OCI-LY7 (cell line): ENCODE results near the gene SLC37A1. TPM values are rescaled to one million over a fixed set of nuclear protein-coding genes. Genes with fewer than 3 reads are reported as not detected.

Experiments used
- BruUV-seq: library from RNA; stranded (reverse); fragments of 400-500 nt; replicated peaks from 2 replicates; lab custom pipeline; 2021; lab: Mats Ljungman, UMichigan
- CTCF ChIA-PET: fragments of 300-600 bp; sonication (Branson Sonifier 250); formaldehyde crosslinking; loops from one replicate; lab custom pipeline; 2022; ENCODE audit warnings: antibody characterized with exemption; ENCODE audit not compliant: unreplicated experiment; lab: Charles Lee
- POLR2A ChIA-PET: fragments of 300-600 bp; sonication (Branson Sonifier 250); formaldehyde crosslinking; loops from one replicate; lab custom pipeline; 2022; ENCODE audit warnings: antibody characterized with exemption; lab: Charles Lee
- DNase-seq: peaks from one replicate; pipeline ENCODE4 v3.0.0-alpha.2; 2015; ENCODE audit warnings: low spot score
- H2AFZ ChIP-seq: fragments of 200-600 bp; sonication (generic), shearing (Covaris generic); 2 replicates; pipeline ENCODE4 v1.6.1; 2014; ENCODE audit warnings: mild to moderate bottlenecking, antibody characterized with exemption, low read length, moderate library complexity
- H3K27ac ChIP-seq: fragments of 200-600 bp; sonication (generic); 2 replicates; pipeline ENCODE4 v1.5.1; 2014; ENCODE audit warnings: mixed run types, low read depth, mild to moderate bottlenecking, moderate library complexity, low read length, inconsistent platforms; ENCODE audit not compliant: poor library complexity, severe bottlenecking
- H3K36me3 ChIP-seq: fragments of 200-600 bp; sonication (generic); 2 replicates; pipeline ENCODE4 v1.6.1; 2014; ENCODE audit warnings: mild to moderate bottlenecking, antibody characterized with exemption, low read length, moderate library complexity, mixed read lengths; ENCODE audit not compliant: insufficient read depth
- H3K4me1 ChIP-seq: fragments of 200-600 bp; sonication (generic); 2 replicates; pipeline ENCODE4 v1.5.1; 2014; ENCODE audit warnings: mild to moderate bottlenecking, low read length; ENCODE audit not compliant: insufficient read depth, poor library complexity, severe bottlenecking
- H3K4me2 ChIP-seq: fragments of 200-600 bp; sonication (generic); 2 replicates; pipeline ENCODE4 v1.6.1; 2014; ENCODE audit warnings: mild to moderate bottlenecking, low read length
- H3K4me3 ChIP-seq: fragments of 200-600 bp; sonication (generic); 2 replicates; pipeline ENCODE4 v1.5.1; 2014; ENCODE audit warnings: mild to moderate bottlenecking, low read depth, low read length; ENCODE audit not compliant: poor library complexity, severe bottlenecking
- H3K79me2 ChIP-seq: fragments of 200-600 bp; sonication (generic); 2 replicates; pipeline ENCODE4 v1.6.1; 2016; ENCODE audit warnings: low read depth, mild to moderate bottlenecking, low read length, moderate library complexity, mixed read lengths; ENCODE audit not compliant: insufficient read depth
- H3K9me2 ChIP-seq: fragments of 200-600 bp; sonication (generic); 2 replicates; pipeline ENCODE4 v1.6.1; 2016; ENCODE audit warnings: mild to moderate bottlenecking, low read length, mixed read lengths; ENCODE audit not compliant: insufficient read depth
- H3K9me3 ChIP-seq: fragments of 200-600 bp; sonication (generic); 2 replicates; pipeline ENCODE4 v1.6.1; 2014; ENCODE audit warnings: mild to moderate bottlenecking, mixed run types, low read length, mixed read lengths
- H4K20me1 ChIP-seq: fragments of 200-600 bp; sonication (generic); 2 replicates; pipeline ENCODE4 v1.6.1; 2014; ENCODE audit warnings: mild to moderate bottlenecking, antibody characterized with exemption, low read length, moderate library complexity, mixed read lengths; ENCODE audit not compliant: insufficient read depth
- EZH2phosphoT487 ChIP-seq: fragments of 200-600 bp; sonication (generic); IDR thresholded peaks from 2 replicates; pipeline ENCODE4 v1.6.1; 2018; ENCODE audit warnings: low read depth, borderline replicate concordance, mild to moderate bottlenecking, mixed run types, antibody characterized with exemption, low read length, moderate library complexity, mixed read lengths
- intact Hi-C: fragments of 100-400 bp; cut with micrococcal nuclease; formaldehyde crosslinking; loops from one replicate; pipeline ENCODE4 v1.10.0; 2022; ENCODE audit not compliant: unreplicated experiment
- total RNA-seq, 2 experiments: library from RNA; depleted of rRNA in 1 of 2; stranded (reverse); fragments of >200 nt in 1 of 2; shearing (Covaris generic) in 1 of 2; gene quantifications; 2 replicates each; pipeline ENCODE4 v1.2.3, GENCODE V29; 2014 to 2022
- TF ChIP-seq, protein P1 (sequence below): fragments of 200-600 bp; sonication (generic); conservative IDR thresholded peaks from 2 replicates; pipeline ENCODE4 v1.5.1; 2014; ENCODE audit warnings: mild to moderate bottlenecking, antibody characterized with exemption, low read length, moderate library complexity, mixed read lengths

SLC37A1 gene
- total RNA-seq, 2 experiments from 2014 or later = 22.5 to 27.6 TPM

DNA sequence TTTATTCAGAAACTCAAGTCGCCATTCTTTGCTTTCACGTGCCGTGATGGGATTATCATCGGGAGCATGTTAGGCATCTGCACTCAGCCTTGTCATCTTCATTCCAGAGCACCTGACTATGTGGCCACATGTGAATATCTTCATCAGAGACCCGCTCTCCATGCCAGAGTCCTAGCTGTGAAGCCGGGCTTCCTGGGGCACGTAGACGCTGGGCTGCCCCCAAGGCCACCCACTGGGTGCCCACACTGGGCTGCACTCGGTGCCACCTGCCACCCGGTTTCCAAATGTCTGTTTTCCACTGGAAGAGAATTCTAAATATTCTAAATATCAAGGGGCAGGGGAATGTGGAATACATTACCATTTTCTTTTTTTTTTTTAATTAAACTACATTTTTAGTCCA is 43.8 kb downstream of the SLC37A1 start:
- Histone ChIP-seq H3K4me2 (peak overlapping the region; percentile 63), H3K9me2 (no peaks in the 10 kb centered on the region), H3K27ac (peak overlapping the region; percentile 64), H2AFZ (no peak overlapping the region), H3K4me3 (peak overlapping the region; percentile 14), H3K4me1 (peaks cover 79% of the 10 kb centered on the region), H4K20me1 (no peaks in the 10 kb centered on the region), H3K36me3 (peaks cover 16% of the 10 kb centered on the region; the same call in 1 of the 2 replicates), H3K9me3 (no peaks in the 10 kb centered on the region), H3K79me2 (peaks cover 14% of the 10 kb centered on the region; the same call in 1 of the 2 replicates)
- no TSS peak for BruUV-seq
- intact Hi-C loops = no loop called here
- ChIA-PET POLR2A (interaction anchor here (1.8 kb wide), 1 partner anchor 21 kb away, joined by 4 read pairs; no protein-coding TSS in a partner anchor), CTCF (interaction anchor here (0.7 kb wide), 1 partner anchor 21 kb away, joined by 3 read pairs; no protein-coding TSS in a partner anchor)
- no peak for TF ChIP-seq EZH2phosphoT487
- TF ChIP-seq, protein P1, sequence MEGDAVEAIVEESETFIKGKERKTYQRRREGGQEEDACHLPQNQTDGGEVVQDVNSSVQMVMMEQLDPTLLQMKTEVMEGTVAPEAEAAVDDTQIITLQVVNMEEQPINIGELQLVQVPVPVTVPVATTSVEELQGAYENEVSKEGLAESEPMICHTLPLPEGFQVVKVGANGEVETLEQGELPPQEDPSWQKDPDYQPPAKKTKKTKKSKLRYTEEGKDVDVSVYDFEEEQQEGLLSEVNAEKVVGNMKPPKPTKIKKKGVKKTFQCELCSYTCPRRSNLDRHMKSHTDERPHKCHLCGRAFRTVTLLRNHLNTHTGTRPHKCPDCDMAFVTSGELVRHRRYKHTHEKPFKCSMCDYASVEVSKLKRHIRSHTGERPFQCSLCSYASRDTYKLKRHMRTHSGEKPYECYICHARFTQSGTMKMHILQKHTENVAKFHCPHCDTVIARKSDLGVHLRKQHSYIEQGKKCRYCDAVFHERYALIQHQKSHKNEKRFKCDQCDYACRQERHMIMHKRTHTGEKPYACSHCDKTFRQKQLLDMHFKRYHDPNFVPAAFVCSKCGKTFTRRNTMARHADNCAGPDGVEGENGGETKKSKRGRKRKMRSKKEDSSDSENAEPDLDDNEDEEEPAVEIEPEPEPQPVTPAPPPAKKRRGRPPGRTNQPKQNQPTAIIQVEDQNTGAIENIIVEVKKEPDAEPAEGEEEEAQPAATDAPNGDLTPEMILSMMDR = no peak
- DNase-seq = no peak

DNA sequence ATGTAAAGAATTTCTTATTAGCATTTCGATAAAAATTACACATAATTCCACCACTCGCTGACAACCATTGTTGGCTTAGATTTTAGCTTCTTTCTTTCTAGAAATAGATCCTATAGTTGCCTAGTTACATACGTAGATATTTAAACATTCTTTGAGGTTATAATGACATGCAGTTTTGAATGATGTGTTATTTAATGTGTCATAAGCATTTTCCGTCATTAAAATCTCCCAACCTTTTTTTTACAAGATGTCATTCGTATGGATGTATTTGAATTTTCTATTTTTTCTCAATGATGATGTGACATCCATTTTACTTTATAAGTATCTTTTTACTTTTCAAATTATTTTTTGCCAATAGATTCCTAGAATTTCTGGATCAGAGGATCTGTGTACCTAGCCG is 44.7 kb downstream of the SLC37A1 start:
- intact Hi-C loops = no loop called here

DNA sequence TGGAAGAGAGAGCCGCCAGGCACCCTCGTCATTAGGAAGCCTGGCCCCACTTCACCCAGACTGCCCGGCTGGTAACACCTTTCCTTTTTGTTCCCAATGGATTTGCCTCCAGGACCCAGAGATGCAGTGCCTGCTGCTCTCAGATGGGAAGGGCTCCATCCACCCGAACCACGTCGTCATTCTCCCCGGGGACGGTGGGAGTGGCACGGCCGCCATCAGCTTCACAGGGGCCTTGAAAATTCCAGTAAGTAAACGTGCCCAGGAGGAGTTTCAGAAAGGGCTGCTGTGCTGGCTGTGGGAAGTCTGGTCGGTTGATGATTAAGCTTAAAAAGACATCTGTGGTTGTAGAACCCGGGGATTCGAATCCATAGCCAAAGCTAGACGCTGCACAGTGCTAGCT is 45.2 kb downstream of the SLC37A1 start:
- Histone ChIP-seq H3K9me2 (no peaks in the 10 kb centered on the region), H3K4me2 (no peak overlapping the region), H3K36me3 (peaks cover 28% of the 10 kb centered on the region; the same call in 1 of the 2 replicates), H3K27ac (no peak overlapping the region), H3K4me3 (no peak overlapping the region), H3K79me2 (peaks cover 14% of the 10 kb centered on the region; the same call in 1 of the 2 replicates), H2AFZ (no peak overlapping the region), H3K9me3 (no peaks in the 10 kb centered on the region), H3K4me1 (peaks cover 84% of the 10 kb centered on the region), H4K20me1 (no peaks in the 10 kb centered on the region)
- TF ChIP-seq EZH2phosphoT487 = no peak
- TF ChIP-seq, protein P1 = no peak
- ChIA-PET CTCF (no interaction called here), POLR2A (interaction anchor here (0.8 to 1.0 kb wide), 2 partner anchors 22 to 25 kb away, joined by 3 read pairs; no protein-coding TSS in a partner anchor)
- no TSS peak for BruUV-seq
- intact Hi-C loops = no loop called here
- no peak for DNase-seq

More for the DNA sequence above, 44.7 kb downstream of the SLC37A1 start:
- Histone ChIP-seq H2AFZ (no peak overlapping the region), H3K4me1 (peaks cover 84% of the 10 kb centered on the region), H3K4me2 (no peak overlapping the region), H3K9me3 (no peaks in the 10 kb centered on the region), H3K27ac (no peak overlapping the region), H4K20me1 (no peaks in the 10 kb centered on the region), H3K79me2 (peaks cover 14% of the 10 kb centered on the region; the same call in 1 of the 2 replicates), H3K9me2 (no peaks in the 10 kb centered on the region), H3K4me3 (no peak overlapping the region), H3K36me3 (peaks cover 23% of the 10 kb centered on the region; the same call in 1 of the 2 replicates)
- BruUV-seq = no TSS peak
- CTCF ChIA-PET = no interaction called here
- TF ChIP-seq EZH2phosphoT487 = no peak
- TF ChIP-seq, protein P1 = no peak
- POLR2A ChIA-PET = interaction anchor here (1.0 kb wide), 1 partner anchor 25 kb away, joined by 3 read pairs; no protein-coding TSS in a partner anchor
- DNase-seq = no peak
